IMR-90 (cell line): Measurements from ENCODE around the gene OR3A2.

ENCODE experiments used
- BHLHE40 ChIP-seq: fragments of 150-350 bp; IDR thresholded peaks from 2 replicates; pipeline ENCODE4 v1.6.1; 2016; ENCODE audit warnings: mild to moderate bottlenecking, low read depth, low read length
- CEBPB ChIP-seq: IDR thresholded peaks from 2 replicates; pipeline ENCODE4 v1.6.1; 2012; ENCODE audit warnings: low read depth, low read length, improper control_type of control experiment
- CTCF ChIP-seq: conservative IDR thresholded peaks from 2 replicates; pipeline ENCODE4 v1.5.1; 2012; ENCODE audit warnings: mild to moderate bottlenecking, low read depth, low read length, improper control_type of control experiment
- MAFK ChIP-seq: IDR thresholded peaks from 2 replicates; pipeline ENCODE4 v1.6.1; 2012; ENCODE audit warnings: low read depth, low read length, improper control_type of control experiment
- POLR2A ChIP-seq: IDR thresholded peaks from 2 replicates; pipeline ENCODE4 v1.6.1; 2012; ENCODE audit warnings: mild to moderate bottlenecking, low read depth, low read length
- RAD21 ChIP-seq: IDR thresholded peaks from 2 replicates; pipeline ENCODE4 v1.6.1; 2012; ENCODE audit warnings: low read length, improper control_type of control experiment
- SMC3 ChIP-seq: fragments of 150-350 bp; IDR thresholded peaks from 2 replicates; pipeline ENCODE4 v1.6.1; 2016; ENCODE audit warnings: low read depth, mild to moderate bottlenecking, antibody characterized with exemption, low read length, moderate library complexity
- TF ChIP-seq, protein P1 (sequence below): fragments of 150-350 bp; IDR thresholded peaks from 2 replicates; pipeline ENCODE4 v1.6.1; 2016; ENCODE audit warnings: low read depth, mild to moderate bottlenecking, low read length, moderate library complexity, borderline replicate concordance
- TF ChIP-seq, protein P2 (sequence below): fragments of 150-350 bp; IDR thresholded peaks from 2 replicates; pipeline ENCODE4 v1.6.1; 2017; ENCODE audit warnings: mild to moderate bottlenecking, antibody characterized with exemption, low read length, low read depth

GRCh38 chr17:3316836-3317235, 69.3 kb downstream of the OR3A2 start:
- TF ChIP-seq CTCF (no peak), POLR2A (no peak), BHLHE40 (no peak), MAFK (no peak), RAD21 (no peak), CEBPB (no peak), SMC3 (no peak)
- TF ChIP-seq, protein P1, sequence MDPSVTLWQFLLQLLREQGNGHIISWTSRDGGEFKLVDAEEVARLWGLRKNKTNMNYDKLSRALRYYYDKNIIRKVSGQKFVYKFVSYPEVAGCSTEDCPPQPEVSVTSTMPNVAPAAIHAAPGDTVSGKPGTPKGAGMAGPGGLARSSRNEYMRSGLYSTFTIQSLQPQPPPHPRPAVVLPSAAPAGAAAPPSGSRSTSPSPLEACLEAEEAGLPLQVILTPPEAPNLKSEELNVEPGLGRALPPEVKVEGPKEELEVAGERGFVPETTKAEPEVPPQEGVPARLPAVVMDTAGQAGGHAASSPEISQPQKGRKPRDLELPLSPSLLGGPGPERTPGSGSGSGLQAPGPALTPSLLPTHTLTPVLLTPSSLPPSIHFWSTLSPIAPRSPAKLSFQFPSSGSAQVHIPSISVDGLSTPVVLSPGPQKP: no peak
- TF ChIP-seq, protein P2, sequence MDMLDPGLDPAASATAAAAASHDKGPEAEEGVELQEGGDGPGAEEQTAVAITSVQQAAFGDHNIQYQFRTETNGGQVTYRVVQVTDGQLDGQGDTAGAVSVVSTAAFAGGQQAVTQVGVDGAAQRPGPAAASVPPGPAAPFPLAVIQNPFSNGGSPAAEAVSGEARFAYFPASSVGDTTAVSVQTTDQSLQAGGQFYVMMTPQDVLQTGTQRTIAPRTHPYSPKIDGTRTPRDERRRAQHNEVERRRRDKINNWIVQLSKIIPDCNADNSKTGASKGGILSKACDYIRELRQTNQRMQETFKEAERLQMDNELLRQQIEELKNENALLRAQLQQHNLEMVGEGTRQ: no peak
